DMS114 treated with DMSO at 0.1 percent for 48 hours (cell line): ENCODE data around the gene PHKA1.
"Not testable (repeated sequence)": the region's sequence is repeated elsewhere in the genome, so short reads cannot be mapped to it uniquely, and the experiment has no call there.

ENCODE experiments used
- DNase-seq: peaks from one replicate; lab custom pipeline; 2025; ENCODE audit not compliant: unreplicated experiment; lab: John Stamatoyannopoulos, UW

The PHKA1 gene

GRCh38 chrX:72572248-72573157, 141.6 kb downstream of the PHKA1 start, which contains the start of gene HDAC8:
HDAC8 (minus strand) TSS chrX:72572843; CDS start chrX:72572761, 82 bp downstream.
- DNase-seq: peak; percentile 74

DNA sequence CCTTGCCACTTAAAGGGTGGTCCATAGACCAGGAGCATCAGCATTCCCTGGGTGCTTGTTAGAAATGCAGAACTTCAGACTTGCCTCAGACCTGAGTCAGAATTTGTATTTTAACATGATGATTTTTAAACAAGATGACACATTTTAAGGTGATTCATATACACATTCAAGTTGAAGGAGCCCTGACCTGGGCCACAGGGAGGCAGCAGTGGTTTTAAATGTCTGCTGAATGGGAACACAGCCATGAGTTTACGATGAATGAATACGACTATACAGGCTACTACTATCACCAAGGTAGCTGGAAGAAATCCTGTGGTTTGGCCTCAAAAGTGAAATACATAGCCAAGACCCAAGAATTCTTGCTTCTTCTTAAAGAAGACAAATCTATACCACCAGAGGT, 144.3 kb downstream of the PHKA1 start:
- DNase-seq: no peak

DNA sequence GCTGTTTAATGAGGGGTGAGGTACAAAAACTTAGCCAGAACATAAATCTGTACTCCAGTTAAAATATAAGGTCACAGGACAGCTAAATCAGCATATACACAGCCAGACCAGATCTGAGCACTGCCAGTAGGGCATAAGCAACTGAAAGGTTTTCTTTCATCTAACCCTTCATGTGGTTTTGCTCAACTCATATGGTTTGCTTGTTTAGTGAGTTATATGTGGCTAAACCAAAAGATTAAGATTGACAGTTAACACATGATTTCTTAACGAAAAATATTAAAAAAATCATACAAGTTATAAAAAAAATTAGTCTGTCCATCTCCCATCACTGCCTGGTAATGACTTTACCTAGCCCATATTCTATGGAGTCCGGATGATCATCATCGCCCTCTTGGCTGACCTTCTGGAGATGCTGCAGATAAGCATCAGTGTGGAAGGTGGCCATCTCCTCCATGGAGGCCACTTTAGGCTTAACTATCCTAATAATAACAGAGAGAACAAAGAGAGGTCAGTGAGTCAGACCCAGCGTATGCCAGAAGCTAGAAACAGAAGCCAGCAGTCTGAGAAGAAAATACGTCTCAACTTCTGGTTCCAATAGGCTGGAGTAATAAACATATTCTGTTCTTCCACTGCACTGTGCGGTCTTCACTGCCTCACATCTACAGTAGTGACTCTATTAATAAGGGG, 145.6 kb downstream of the PHKA1 start:
- no peak for DNase-seq

DNA sequence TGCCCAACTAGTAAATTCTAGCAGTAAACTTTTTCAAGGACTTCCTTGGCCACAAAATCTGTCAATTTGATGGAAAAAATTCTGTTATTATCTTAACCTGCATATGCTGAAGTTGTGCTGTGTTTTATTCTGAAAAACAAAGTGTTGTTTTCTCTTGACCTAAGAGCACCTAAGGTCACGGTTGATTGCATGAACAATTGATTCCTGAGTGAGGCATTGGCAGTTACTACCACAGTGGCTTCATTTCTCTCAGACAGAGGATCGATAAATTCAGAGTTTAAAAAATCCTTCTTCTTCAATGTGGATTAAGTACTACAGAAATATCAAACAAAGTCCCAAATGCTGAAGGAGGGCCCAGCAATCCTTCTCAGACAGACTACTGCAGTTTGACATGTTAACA, 147.7 kb downstream of the PHKA1 start:
- DNase-seq: no peak

- not testable (repeated sequence) for DNase-seq
Observed at GRCh38 chrX:72559655-72560054, 154.5 kb downstream of the PHKA1 start.

GRCh38 chrX:72554448-72555140, 159.5 kb downstream of the PHKA1 start:
- no peak for DNase-seq

DNA sequence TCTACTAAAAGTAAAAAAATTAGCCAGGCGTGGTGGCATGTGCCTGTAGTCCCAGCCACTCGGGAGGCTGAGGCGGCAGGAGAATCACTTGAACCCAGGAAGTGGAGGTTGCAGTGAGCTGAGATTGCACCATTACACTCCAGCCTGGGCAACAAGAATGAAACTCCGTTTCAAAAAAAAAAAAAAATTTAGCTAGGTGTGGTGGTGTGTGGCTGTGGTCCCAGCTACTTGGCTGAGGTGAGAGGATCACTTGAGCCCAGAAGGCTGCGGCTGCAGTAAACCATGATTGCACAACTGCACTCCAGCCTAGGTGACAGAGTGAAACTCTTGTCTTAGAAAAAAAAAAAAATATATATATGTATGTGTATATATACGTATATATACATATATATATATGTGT, 161.7 kb downstream of the PHKA1 start:
- not testable (repeated sequence) for DNase-seq

GRCh38 chrX:72545990-72546389, 168.1 kb downstream of the PHKA1 start:
- DNase-seq: no peak

- DNase-seq: no peak
Observed at GRCh38 chrX:72540318-72540717, 173.8 kb downstream of the PHKA1 start.

GRCh38 chrX:72539822-72540221, 174.3 kb downstream of the PHKA1 start:
- DNase-seq: no peak

GRCh38 chrX:72536542-72536941, 177.6 kb downstream of the PHKA1 start:
- no peak for DNase-seq

DNA sequence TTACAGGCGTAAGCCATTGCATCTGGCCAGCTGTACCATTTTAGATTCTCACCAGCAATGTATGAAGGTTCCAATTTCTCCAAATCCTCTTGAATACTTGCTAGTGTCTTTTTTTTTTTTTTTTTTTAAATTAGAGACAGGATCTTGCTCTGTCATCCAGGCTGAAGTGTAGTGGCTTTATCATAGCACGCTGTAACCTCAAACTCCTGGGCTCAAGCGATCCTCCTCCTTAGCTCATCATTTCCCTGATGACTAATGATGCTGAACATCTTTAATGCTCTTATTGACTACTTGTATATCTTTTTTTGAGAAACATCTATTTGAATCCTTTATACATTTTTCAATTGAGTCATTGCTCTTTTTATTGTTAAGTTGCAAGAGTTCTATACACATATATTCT, 181.7 kb downstream of the PHKA1 start:
- no peak for DNase-seq
